ENCODE results near the gene CELF4.

The CELF4 gene

GRCh38 chr18:37521510-37522465, 43.8 kb downstream of the CELF4 start:
- DNase-seq: peak; percentile 45

- peak; percentile 79 for DNase-seq
Measured at GRCh38 chr18:37520508-37520907, 45.1 kb downstream of the CELF4 start.

GRCh38 chr18:37519510-37520135, 46.0 kb downstream of the CELF4 start:
- DNase-seq: no peak

DNA sequence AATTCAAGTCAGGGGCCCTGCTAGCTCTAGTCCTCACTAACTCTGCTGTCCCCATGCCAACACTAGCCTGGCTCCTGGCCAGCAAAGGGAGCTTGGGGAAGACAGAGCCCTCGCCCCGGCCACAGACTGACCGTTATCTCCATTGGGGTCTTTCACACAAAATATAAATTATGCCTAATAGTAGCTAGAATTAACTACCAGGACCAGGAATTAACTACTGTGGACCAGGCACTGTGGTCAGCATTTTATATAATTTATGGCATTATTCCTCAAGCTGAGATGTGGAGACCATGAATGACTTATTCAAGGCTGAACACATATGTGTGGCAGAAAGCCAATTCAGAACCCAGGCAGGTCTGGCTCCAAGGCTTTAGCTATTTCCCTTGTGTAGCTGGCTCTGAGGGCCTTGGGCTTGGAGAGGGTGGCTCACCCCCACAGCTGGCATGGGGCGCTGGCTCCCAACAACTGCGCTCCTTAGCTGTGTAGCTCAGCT, 49.2 kb downstream of the CELF4 start:
- DNase-seq: no peak

GRCh38 chr18:37514953-37515352, 50.6 kb downstream of the CELF4 start:
- peak; percentile 61 for DNase-seq

- no peak for DNase-seq
Measured at GRCh38 chr18:37512400-37512799, 53.2 kb downstream of the CELF4 start.

DNA sequence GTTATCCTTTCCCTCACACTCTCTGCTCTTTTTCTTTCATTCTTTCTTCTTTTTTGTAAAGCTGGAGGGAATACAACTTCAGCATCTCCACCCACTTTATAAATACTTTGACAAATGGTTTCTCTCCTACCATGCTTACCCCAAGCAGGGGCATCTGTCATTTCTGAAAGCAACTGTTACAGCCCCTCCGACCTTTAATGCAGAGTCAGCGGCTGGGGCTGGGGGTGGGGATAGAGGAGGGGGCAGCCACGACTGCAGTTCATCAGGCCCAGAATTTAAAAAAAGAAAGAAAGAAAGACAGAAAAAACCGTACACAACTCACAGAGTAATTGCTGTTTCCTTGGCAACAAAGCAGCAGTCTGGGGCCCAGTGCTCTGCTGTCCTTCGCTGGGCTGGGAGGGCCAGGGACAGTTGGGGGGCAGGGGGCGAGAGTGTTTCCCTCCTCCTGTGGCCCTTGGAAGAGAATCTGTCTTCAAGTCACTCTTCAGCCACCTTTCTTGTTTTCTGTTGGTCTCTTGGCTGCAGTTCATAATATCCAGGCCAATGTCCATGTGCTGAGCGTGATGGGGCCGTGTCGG, 53.8 kb downstream of the CELF4 start:
- no peak for DNase-seq

DNA sequence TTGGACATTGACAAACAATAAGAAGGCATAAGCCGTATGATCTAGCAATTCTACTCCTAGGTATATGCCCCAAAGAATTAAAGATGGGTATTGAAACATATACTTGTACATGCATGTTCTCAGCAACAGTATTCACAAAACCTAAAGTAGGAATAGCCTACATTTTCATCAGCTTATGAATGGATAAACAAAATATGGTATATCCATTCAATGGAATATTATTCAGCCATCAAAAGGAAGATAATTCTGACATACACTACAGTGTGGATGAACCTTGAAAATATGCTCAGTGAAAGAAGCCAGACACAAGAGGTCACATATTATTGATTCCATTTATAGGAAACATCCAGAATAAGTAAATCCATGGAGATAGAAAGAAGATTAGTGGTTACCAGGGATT, 56.0 kb downstream of the CELF4 start:
- no peak for DNase-seq

DNA sequence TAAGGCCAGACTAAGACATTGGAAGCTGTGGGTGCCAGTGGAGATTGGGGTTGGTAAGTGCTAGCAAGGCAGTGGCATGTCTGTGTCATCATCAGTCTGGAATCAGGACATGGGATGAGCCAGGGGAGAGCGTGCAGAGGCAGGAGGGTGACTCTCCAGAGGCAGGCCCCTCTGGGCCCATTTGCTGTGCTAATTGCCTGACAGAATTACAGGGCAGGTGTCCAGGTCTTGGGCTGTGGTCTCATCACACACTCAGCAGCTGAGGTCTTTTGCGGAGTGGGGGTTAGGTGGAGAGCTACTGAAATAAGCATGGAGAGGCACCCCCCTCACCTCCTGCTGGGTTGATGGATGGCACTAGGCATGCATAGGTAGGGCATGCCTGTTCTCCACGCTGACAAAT, 57.4 kb downstream of the CELF4 start:
- no peak for DNase-seq

- DNase-seq: no peak
Measured at GRCh38 chr18:37507239-37507638, 58.4 kb downstream of the CELF4 start.

GRCh38 chr18:37506001-37506400, 59.6 kb downstream of the CELF4 start:
- no peak for DNase-seq

DNA sequence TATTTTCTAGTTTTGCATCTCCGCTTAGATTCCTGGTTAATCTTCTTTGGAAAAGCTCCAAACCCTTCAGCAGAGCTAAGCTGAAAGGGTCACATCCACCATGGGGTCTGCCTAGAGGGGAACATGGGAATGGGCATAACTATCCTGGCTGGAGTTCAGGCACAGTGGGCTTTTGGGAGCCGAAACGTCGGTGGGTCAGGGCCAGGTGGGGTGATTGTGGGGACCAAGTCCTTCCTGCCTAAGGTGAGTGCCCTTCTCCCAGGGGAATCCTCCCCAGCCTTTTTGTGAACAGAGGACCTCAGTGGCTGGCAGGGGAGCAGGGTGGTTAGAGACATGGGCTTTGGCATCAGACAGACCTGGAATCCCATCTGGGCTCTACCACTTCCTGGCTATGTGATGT, 60.3 kb downstream of the CELF4 start:
- DNase-seq: no peak

GRCh38 chr18:37502601-37503000, 63.0 kb downstream of the CELF4 start:
- no peak for DNase-seq

- no peak for DNase-seq
Measured at GRCh38 chr18:37502036-37502435, 63.6 kb downstream of the CELF4 start.

DNA sequence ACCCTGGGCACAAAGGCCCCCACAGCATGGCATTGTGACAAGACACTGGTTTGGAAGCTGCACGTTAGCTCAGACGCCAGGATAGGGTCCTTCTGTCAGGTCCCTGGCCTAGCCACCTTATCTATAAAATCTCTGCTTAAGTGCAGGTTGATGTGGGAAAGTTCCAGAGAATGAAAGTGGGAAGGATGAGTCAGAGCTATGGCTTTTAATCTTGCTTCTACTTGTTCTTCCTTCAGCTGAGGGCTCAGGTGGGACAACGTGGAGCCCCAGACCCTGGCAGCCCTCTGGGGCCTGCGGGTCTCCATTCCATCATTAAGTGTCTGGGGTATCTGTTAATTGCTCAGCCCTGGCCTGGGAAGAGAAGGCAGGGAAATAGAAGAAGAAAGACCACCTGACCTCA, 64.5 kb downstream of the CELF4 start:
- DNase-seq: no peak

DNA sequence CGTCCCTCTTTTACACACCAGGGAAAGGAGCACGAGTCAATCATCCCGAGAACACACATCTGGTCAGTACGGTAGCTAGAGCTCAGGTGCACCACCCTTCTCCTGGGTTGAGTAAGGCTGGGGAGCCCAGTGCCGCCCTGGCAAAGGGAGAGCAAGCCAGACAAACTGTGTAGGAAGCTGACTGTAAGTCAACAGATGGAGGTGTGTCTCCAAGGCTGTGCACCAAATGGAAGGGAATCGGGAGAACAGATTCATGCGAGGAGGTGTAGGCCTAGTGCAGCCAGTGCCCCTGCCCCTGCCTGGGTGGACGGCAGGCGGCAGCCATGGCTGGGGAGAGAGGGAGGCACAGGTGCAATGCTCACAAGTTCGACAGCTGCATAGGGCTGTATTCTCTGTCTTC, 65.7 kb downstream of the CELF4 start:
- no peak for DNase-seq

GRCh38 chr18:37499044-37499443, 66.6 kb downstream of the CELF4 start:
- peak; percentile 63 for DNase-seq

DNA sequence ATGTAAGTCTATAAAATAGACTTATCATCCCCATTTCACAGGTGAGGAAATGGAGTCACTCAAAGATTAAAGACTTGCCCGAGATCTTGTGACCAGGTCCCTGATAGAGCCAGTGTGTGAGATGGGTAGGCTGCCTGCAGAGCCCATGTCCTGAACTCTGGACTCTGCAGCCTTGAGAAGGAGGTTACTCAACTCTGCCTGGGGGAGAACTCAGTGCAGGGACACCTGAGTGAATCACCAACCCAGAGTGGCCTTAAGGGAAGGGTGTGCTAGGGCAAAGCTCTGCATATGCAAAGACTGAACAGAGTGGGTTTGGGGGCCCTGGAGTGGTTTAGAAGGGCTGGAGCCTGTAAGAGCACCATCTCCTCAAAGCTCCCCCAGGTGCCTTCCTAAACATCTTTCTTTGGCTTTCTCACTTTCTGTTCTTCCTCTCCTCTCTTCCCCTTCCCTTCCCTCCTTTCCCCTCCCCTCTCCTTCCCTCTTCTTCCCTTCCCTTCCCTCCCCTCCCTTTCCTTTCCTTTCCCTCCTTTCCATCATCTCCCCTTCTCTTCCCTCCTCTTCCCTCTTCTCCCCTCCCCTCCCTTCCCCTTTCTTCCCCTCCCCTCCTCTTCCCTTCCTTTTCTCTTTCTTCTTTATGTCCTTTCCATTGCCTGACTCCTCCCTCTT, 67.6 kb downstream of the CELF4 start:
- no peak for DNase-seq

DNA sequence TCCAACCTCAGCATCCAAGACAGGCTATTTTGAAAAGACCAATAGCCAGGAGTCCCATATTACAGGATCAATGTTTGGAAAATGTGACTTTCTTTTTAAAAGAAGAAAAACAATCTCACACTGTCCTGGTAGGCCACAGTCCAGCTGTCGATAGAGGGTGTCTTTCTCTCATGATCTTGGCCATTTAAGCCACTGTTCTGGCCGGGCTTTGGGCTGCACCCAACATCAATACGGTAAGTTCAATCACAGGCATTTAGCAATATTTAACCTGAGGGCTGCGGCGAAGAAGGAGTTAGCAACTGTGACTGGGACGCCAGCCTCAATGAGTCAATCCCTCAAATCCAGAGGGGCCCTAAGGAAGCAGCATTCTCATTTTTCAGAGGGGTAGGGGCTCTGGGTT, 69.0 kb downstream of the CELF4 start:
- no peak for DNase-seq

DNA sequence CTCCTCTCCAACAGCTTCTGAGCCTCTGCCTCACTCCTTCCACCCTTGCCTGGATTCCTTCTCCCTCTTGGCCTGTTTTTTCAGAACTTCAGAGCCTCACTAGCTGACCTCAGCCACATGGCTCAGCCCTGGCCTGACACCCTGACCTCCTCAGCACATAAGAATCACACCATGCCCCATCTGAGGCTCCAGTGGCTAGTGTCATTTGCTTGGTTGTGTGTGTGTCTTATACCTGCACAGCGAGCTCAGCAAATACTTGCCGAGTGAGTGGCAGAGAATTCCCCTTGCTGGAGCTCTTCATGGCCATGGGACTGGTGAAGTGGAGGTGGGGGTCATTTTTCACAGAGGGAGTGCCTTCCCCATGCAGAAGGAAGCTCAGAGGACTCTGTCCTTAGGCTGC, 70.2 kb downstream of the CELF4 start:
- DNase-seq: no peak

- DNase-seq: no peak
Measured at GRCh38 chr18:37494406-37494805, 71.2 kb downstream of the CELF4 start.

DNA sequence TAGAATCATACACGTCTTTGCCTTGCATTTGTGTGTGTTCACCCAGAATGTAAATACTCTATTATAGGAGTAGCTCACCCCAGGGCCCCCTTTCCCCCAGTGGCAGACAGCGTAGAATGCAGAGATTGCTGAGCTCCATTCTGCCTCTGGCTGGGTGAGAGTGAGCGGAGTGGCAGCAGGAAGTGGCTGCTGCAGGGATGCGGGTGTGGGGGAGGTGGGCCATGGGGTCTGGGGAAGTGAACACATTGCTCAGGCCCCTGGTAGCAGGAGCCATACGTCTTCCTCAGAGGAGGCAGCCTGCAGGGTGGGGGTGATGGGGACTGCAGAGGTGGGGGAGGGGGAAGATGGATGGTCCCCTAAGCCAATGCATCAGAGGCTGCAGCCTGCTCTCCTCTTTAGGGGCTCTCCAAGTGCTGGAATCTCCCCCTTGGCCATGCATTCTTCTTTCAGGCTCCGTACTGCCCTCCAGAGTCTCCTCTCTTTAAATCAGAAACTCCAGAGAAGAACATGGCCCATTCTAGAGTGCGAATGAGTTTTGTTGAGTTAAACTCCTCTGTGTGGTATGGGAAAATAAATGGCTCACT, 72.2 kb downstream of the CELF4 start:
- no peak for DNase-seq

DNA sequence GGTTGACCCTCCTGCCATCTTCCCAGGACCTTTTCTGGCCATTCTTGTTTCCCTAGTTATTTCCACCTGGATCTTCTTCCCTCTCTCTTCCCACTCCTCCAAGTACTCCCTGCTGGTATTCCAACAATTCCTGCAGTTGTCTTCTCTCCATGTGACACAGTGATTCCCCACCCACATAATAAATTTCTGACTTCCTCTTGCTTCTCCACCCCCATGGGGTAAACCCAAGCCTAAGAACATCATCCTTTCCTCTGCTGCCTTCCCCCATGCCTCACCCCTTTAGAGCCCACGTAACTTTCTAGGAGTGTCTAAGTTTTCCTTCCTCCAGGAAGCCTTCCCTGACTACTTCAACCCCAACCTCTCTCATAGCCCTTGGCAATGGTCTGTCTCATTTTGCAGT, 72.6 kb downstream of the CELF4 start:
- DNase-seq: no peak
